ENCODE measurements around the gene EXOC3L4.
"Not testable (repeated sequence)": the region's sequence is repeated elsewhere in the genome, so short reads cannot be mapped to it uniquely, and the experiment has no call there.

EXOC3L4 gene

DNA sequence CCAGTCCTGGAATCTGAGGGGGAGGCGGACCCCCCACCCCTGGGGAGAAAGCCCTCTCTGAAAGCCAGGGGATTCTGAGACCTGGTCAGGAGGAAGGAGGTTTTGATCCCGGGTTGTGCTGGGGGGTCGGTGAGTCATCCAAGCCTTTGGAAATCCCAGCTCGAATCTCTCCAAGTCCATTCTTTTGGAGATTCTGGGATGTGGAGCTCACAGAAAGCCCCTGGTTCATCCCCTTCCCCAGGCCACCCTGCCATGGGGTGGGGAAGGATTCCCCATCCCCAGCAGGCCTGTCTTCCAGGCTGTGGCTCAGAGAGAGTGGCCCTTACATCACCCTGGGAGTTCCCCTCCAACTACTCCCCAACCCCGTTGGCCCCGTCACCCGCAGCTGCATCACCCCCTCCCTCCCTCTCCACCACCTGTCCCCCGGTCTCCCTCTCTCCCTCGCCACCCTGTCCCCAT is 14.3 kb downstream of the EXOC3L4 start:
- DNase-seq = peak; percentile 69

DNA sequence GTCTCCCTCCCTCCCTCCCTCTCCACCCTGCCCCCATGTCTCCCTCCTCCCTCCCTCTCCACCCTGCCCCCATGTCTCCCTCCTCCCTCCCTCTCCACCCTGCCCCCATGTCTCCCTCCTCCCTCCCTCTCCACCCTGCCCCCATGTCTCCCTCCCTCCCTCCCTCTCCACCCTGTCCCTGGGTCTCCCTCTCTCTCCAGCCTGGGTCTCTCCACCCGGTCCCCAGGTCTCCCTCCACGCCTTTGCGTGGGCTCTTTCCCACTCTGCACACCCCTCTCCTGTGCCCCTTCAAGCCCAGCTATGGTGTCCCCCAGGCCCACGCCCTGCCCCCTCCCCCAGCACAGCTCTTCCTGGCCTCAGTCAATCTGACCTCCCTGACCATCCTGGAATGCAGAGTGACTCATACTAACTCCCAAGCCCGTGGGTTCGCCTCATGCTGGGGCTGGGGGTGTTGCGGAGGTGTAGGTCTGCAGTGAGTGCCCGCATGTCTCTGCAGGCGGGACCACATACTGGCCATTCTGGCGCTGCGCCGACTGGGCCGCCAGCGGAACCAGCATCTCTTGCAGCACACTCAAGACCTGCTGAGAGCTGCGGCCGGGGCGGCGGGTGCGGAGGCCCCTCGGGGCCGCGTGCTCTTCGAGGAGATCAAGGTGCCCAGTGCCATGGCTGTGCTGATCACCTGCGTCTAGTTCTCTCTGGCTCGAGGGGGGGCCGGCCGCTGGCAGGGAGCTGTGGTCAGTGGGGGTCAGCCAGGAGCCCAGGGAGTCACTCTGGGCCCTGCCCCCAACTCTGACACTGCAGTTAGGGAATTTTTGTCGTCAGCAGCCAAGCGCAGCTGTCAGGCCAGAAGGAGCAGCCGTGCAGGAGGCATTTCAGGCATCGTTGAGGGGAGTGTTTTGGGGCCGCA is 15.3 kb downstream of the EXOC3L4 start:
- no peak for DNase-seq

- no peak for DNase-seq
These were observed 16.2 kb downstream of the EXOC3L4 start for GRCh38 chr14:103110681-103111231.

DNA sequence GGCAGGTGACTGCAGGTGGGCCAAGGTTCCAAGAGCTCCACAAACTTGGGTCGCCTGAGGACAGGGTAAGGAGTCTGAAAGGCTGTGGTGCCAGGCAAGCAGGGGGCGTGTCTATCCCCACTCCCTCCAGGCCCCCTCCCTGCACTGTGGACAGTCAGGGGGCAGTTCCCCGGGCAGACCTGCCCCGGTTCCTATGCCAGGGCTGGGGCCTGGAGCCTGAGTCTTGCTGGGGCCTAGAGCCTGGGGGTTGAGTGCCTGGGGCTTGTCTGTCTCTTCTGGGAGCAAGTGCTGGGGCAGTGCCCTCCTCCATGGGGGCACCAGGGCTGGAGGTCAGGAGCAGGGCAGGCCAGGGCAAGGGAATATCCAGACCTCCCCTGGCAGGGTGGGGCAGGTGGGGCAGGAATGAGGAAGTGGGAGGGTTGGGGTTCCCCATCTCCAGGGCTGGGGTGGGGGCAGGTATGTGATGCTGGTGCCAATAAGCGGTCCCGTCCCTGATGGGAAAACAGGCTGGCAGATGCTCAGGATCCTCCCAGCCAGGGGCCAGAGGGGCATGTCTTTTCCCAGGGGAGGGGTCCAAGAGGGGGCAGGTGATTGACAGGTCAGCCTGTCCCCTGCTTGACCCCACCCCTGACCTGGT is 16.8 kb downstream of the EXOC3L4 start:
- DNase-seq = peak; percentile 33

DNA sequence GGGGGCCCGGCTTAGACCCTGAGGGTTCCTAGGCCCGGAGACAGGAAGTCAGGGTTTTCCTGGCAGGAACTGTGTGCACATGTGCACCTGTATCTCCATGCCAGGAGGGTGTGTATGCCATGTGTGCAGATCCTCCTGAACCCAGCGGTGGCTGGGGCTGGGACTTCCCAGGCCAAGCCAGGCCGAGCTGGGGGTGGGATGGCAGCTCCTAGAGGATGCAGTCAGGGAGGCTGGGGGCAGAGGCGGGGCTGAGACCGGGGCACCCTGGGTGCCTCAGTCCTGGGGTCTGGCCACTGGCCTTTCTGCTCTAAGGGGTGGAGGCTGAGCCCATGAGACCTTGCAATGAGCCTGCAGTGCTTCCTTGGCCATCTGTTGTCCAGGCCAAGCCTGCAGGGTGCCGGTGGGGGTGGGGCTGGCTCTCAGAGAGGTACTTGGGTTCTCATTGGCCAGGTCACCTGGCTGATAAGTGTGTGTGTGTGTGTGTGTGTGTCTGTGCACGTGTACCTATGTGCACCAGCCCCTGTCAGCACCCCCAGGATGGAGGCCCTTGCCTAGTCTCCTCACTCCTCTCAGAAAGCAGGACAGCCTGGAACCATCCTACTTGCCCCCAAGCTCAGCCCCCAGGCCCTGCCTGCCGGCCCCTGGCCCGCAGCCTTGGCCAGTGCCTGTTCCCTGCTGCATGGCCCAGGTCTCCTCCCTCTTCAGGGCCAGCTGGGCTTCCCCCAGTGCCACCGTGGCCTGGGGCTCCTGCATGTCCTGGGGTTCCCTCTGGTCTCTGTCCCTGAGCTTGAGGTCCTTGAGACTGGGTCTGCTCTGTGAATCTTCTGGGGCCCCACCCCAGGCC is 18.1 kb downstream of the EXOC3L4 start:
- no peak for DNase-seq

DNA sequence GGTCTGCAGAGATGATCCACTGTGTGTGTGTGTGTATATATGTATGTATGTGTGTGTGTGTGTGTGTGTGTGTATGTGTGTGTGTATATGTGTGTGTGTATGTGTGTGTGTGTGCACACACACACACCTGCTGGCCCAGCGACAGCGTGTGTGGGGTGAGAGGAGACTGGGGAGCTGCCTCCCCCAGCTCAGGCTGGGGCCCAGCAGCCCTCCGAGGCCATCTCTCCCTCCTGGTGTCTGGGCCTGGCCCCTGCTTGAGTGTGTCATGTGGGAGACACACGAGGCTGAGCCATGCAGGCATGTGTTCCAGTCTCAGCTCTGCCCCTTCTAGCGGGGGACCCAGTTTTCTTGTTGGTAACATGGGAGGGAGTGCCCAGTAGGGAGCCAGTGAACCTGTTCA is 18.8 kb downstream of the EXOC3L4 start:
- no peak for DNase-seq

DNA sequence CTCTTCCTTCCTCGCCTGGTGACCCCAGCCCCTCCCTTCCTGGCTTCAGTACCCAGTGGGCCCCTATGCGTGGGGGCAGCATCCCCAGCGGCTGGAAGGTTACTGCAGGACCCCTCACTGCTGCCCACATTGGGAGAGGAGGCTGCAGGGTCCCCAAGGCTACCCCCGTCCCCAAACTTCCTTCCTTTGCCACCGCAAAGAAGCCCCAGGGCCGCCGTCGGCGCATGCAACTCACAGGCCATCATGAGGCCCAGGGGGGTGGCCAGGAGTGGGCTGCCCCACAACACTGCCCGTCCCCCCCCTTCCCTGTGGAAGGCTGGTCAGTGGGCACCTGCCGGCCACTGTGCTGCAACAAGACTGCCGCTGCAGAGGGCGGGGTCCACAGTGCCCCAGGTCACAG is 19.2 kb downstream of the EXOC3L4 start:
- no peak for DNase-seq

DNA sequence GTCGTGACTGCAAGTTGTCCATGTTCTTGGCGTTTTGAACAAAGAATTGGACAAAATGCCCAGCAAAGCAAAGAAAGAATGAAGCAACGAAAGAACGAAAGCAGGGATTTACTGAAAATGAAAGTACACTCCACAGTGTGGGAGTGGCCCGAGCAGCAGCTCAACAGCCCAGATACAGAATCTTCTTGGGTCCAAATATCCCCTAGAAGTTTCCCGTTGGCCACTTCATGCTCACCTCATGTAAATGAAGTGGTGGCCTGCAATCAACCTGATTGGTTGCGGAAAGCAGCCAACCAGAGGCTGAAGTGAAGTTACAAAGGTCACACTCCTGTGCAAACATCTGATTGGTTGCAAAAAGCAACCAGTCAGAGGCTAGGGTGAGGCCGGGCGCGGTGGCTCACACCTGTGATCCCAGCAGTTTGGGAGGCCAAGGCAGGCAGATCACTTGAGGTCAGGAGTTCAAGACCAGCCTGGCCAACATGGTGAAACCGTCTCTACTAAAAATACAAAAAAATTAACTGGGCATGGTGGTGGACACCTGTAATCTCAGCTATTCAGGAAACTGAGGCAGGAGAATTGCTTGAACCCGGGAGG is 20.7 kb downstream of the EXOC3L4 start:
- DNase-seq = not testable (repeated sequence)

- DNase-seq = no peak
These were observed 21.5 kb downstream of the EXOC3L4 start for GRCh38 chr14:103115845-103116572.

DNA sequence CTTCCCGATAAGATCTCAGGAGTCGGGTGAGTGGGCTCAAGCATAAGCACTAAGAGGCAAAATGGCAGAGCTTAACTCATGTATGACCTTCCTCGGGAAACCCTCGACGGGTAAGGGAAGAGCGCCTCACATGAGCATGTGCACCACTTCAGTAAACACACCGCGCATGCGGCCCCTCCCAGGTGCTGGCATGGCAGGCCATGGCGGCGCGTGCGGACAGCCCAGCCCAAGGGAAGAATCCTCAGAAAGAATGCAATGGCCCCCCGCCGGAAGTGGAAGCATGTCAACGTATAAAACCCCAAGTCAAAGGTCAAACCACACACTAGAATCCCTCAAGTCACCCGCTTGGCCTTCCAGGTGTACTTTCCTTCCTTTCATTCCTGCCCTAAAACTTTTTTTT is 22.1 kb downstream of the EXOC3L4 start:
- DNase-seq = no peak

DNA sequence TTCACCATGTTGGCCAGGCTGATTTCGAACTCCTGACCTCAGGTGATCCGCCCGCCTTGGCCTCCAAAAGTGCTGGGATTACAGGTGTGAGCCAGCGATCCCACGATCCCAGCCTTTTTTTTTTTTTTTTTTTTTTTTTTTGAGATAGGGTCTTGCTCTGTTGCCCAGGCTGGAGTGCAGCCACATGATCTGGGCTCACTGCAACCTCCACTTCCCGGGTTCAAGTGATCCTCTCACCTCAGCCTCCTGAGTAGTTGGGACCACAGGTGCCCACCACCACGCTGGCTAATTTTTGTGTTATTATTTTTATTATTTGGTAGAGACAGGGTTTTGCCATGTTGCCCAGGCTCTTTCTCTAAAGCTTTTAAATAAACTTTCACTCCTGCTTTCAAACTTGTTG is 23.0 kb downstream of the EXOC3L4 start:
- DNase-seq = not testable (repeated sequence)

GRCh38 chr14:103118018-103118662 is 23.6 kb downstream of the EXOC3L4 start:
- DNase-seq = peak; percentile 38

- peak; percentile 88 for DNase-seq
These were observed 24.3 kb downstream of the EXOC3L4 start for GRCh38 chr14:103118663-103119404.

GRCh38 chr14:103119527-103119926 is 25.0 kb downstream of the EXOC3L4 start:
- not testable (repeated sequence) for DNase-seq

DNA sequence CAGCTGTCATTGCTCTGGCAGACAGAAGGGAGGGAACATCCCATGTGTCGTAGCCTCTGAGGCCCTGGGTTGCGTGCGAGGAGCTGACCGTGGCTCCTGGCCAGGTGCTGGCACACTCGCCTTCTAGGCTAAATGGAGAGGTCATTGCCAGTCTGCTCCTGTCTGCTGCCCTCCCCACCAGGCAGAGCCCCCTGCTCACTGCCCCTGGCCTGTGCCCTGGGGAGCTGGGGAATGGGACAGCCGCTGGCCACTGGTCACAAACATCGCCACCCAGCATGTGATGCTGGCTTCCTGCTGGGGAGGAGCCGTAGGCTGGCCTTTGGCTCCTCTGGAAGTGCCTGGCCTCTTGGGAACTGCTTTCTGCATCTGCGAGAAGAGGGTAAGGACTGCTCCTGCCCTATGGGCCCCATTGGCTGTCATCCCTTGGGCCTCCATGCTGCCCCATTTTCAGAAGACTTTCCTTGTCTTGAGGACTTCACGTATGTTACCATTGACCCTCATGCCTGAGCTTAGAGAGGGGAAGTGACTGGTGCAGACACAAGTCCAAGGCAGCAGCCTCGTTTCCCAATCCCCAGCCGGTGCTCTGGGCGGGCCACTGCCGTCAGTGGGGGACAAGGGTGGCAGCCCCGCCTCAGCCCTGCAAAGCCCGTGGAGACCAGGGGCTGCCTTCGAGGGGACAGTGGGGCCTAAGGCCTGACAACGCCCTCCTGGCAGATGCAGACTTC is 26.8 kb downstream of the EXOC3L4 start:
- DNase-seq = peak; percentile 54

DNA sequence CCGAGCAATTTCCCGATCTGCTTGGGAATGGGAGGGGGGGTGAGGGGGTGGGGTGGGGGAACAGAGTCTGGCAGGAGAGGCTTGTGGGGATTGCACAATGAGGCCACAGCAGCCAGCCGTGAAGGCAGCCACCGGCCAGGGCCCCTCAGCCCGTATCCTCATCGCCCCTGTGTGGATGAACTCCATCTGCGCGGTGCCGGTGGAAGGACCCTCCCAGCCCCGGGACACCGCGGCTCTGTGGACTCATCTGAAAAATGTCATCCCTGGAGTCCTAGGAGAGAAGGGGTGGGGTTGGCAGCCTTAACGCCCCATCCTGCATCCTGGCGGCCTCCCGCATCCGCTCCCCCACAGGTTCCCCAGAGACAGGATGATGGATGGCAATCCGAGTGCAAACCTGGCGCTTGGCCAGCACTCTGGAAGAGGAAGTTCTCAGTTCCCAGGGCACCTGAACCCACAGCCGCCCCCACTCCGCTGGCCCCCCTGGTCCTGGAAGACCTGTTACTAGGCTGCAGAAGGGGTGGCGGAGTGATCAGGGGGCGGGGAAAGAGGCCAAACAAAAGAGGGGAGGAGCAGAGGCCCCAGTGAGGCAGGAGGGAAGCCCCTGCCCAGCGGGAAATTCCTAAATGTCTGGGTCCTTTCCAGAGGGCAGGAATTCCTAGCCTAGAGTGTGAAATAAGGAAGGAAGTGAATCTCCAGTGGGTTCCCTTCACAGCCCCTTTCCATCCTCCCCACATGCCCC is 27.5 kb downstream of the EXOC3L4 start:
- DNase-seq = peak; percentile 62

DNA sequence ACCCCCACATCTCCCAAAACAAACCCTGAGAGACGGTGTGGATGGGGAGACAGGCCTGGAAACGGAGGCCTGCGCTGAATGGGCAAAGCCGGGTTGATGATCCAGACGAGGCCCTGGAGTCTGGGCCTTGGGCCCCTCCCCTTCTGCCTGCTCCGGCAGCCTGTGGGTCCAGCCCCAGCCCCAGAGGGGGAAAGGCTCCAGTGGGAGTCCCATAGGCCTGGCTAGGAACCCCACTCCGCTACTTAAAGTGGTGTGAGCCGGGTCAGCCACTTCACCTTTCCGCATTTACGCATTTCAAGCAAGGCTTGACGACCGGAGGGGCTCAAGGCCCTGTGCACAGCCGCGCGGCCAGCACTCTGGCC is 28.0 kb downstream of the EXOC3L4 start:
- no peak for DNase-seq

- peak; percentile 56 for DNase-seq
These were observed 28.6 kb downstream of the EXOC3L4 start, which contains the start of gene TNFAIP2 for GRCh38 chr14:103122947-103123633. Gene TNFAIP2 (plus strand): TSS chr14:103123461. CDS start chr14:103126458, 2,997 bp downstream.
